HepG2 (cell line): Measurements from ENCODE around the gene PLCB1.
"Not testable (repeated sequence)": the region's sequence is repeated elsewhere in the genome, so short reads cannot be mapped to it uniquely, and the experiment has no call there.

Experiments used
- PRPF4 ChIP-seq: fragments of 200-400 bp; formaldehyde crosslinking; IDR thresholded peaks from 2 replicates; pipeline ENCODE4 v1.6.1; 2016; ENCODE audit warnings: low read length, low read depth; ENCODE audit not compliant: poor library complexity, severe bottlenecking
- SIN3A ChIP-seq: IDR thresholded peaks from 2 replicates; pipeline ENCODE4 v1.6.1; 2011; ENCODE audit warnings: low read depth, mild to moderate bottlenecking, control low read depth, low read length, borderline replicate concordance
- SMAD3 ChIP-seq: sonication (generic); formaldehyde crosslinking; IDR thresholded peaks from 2 replicates; pipeline ENCODE4 v1.4.0; 2020; ENCODE audit warnings: missing genetic modification reagents
- U2AF1 ChIP-seq: fragments of 200-400 bp; formaldehyde crosslinking; optimal IDR thresholded peaks from 2 replicates; pipeline ENCODE3; 2017; ENCODE audit warnings: mild to moderate bottlenecking, low read depth, low read length

DNA sequence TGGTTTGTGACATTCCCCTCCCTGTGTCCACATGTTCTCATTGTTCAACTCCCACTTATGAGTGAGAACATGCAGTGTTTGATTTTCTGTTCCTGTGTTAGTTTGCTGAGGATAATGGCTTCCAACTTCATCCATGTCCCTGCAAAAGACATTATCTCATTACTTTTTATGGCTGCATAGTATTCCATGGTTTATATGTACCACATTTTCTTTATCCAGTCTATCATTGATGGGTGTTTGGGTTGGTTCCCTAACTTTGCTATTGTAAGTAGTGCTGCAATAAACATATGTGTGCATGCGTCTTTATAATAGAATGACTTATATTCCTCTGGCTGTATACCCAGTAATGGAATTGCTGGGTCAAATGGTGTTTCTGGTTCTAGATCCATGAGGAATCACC lies 247.1 kb downstream of the PLCB1 start:
- TF ChIP-seq PRPF4; SMAD3 (CRISPR knock-in tag); SIN3A; U2AF1: not testable (repeated sequence)
